HG03095 (cell line): ENCODE data around the gene CDRT15L2.
"Not testable (repeated sequence)": the region's sequence is repeated elsewhere in the genome, so short reads cannot be mapped to it uniquely, and the experiment has no call there.

ENCODE experiments used
- ATAC-seq: cut with Tn5 transposase; IDR thresholded peaks from one replicate; pipeline ENCODE4 v1.9.1; 2021; ENCODE audit warnings: moderate library complexity; ENCODE audit not compliant: unreplicated experiment

The CDRT15L2 gene

DNA sequence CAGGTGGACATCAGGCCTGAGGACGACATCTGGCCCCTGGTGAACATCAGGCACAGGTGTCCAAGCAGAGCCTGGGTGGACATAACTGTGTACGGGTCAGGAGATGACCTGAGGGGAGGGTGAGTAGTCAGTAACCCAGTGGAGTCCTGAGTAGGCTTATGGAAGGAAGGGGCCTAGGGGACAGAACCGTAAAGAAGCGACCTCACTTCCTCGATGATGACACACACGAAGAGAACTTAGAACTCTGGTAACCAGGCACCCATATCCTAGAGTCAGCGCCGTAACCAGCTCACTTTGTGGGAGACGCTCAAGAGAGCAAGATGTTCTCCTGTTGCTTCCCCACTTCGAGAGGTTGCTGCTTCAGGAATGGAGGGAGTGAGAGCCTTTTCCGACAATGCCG is at the start of gene CDRT15L2:
Gene CDRT15L2, plus strand, starts transcription at position 301 of the 400 bp plus-strand sequence. Its CDS starts 20 bp downstream, at position 321.
- not testable (repeated sequence) for ATAC-seq

DNA sequence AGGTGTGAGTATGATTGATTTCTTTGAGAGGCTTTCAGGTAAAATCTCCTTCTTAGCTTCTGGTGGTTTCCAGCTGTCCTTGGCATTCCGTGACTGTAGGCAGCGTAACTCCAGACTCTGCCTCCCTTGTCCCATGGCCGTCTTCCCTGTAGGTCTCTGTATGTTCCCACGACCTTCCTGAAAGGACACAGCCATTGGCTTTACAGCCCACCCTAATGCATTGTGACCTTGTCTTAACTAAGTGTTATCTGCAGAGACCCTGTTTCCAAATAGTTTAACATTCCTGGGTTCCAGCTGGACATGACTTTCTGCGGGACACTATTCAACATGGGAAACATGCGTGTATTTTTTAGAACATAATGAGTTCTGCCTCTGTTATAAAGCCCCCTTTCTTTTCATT is 49.4 kb upstream of the CDRT15L2 start:
- not testable (repeated sequence) for ATAC-seq

DNA sequence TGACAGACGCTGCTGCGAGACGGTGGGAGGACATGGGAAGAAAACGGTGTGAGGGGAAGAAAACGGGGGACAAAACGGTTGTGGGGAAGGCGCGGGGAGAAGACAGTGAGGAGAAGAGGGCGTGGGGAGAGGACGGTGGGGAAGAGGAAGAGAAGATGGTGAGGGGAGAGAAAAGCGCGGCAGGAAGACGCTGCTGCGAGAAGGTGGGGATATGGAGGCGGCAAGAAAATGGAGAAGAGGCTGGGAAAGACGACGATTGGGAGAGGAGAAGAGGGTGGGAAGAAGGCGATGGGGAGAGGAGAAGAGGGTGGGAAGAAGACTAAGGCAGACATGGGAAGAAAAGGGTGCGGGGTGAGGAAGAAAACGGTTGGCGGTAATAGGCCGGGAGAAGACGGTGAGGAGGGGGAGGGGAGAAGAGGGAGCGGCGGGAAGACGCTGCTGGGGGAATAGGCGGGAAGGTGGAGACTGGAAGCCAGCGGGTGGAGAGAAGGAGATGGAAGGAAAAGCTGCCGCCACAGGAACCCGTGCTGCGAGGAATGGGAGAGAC is 46.9 kb upstream of the CDRT15L2 start:
- not testable (repeated sequence) for ATAC-seq

DNA sequence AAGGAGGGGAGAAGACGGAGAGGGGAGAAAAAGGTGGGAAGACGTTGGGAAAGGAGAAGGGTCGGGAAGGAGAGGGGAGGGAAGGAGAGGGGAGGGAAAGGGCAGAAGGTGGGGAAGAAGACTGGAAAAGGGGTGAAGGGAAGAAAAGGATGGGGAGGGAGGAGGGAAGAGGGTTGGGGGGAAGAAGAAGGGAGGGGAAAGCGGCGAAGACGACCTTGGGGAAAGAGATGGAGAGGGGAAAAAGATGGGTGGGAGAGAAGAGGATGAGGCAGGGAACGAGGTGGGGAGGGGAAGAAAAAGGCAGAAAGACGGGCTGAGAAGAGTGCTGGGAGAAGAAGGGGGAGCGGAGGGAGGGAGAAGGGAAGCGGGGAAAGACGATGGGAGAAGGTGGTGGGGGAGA is 46.3 kb upstream of the CDRT15L2 start:
- ATAC-seq = not testable (repeated sequence)

DNA sequence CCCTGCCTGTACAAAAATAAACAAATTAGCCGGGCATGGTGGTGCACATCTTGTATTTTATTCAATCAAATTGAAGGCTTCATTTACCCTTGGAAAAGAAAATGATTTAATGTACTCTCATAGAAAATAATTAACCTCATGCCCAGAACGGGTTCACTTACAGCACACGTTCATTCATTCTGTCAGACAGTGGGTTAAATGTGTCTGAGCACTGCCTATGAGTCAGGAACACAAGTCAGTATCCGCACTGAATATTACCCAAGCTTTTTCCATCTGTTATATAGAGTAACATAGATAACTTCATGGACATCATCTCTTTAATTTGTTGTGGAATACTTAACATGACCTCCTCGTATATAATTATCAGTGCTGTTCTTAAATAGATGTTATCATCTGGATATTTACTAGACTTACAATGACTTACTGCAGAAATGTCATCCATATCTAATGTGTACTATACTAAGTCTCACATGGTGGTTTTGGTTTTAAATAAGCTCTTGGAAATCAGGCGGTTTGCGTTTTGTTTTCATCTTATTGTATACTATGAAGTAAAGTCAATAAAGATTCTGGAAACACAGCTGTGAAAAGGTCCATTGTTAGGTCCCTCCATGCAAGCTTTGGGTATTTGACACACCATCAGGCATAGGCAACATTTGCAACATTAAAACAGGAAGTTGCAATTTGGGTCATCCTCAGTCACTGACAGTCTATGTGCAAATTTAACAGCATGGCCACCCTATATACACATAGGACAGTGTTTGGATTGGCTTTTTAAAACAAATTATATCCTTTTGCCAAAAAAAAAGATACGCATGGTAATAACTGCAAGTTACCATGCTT is 44.6 kb upstream of the CDRT15L2 start:
- not testable (repeated sequence) for ATAC-seq

DNA sequence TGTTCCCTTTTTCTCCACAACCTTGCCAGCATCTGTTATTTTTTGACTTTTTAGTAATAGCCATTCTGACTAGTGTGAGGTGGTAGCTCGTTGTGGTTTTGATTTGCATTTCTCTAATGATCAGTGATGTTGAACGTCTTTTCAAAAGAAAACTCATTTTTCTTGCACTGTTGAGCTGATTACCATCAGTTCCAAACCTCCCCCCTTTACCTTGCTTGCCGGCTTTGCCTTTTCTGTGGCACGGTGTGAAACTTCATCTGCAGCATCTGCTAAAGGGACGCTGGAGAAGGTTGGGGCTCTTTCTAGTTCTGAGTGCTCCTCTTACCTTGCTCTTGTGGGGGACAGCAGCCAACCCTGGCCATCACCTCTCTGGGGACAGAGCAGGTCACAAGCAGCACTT is 39.1 kb upstream of the CDRT15L2 start:
- ATAC-seq = peak; percentile 96

DNA sequence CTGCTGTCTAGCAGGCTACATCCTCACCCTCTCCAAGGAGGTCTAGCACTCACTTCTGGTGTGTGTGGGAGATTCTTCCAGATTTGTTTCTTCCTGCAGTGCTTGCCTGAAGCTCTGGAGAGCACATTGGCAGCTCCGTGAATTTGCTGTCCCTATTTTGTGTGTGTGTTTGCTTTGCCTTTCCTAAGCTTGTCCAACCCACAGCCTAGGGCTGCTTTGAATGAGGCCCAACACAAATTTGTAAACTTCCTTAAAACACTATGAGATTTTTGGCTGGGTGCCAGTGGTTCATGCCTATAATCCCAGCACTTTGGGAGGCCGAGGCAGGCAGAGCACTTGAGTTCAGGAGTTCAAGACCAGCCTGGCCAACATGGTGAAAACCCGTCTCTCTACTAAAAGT is 38.7 kb upstream of the CDRT15L2 start:
- not testable (repeated sequence) for ATAC-seq

DNA sequence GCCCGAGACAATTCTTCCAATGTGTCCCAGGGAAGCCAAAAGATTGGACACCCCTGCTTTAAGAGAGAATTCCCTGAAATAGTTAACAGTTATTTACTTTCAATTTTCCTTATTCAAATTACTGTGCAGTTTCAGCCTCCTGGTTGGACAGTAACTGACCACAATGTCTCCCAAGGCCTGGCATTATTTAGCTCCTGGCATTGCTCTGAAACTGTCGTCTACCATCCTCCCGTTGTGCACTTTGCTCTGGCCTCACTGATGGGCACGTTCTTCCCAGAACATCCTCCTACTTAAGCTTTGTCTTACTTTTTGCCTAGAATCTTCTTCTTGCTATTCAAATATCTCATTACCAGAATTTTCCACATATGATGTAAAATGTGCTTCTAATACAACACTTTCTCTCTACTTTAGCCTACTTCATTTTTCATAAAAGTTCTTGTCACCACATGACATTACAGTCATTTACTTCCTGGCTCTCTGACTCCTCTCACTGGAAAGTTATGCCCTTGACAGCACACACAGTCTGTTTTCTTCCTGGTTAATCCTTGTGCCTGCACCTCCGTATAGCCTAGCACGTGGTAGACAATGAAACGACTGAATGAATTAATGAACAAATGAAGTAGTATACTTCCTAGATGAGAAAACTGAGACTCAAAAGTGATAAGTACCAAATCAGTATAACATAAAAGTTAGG is 37.5 kb upstream of the CDRT15L2 start:
- ATAC-seq = not testable (repeated sequence)

DNA sequence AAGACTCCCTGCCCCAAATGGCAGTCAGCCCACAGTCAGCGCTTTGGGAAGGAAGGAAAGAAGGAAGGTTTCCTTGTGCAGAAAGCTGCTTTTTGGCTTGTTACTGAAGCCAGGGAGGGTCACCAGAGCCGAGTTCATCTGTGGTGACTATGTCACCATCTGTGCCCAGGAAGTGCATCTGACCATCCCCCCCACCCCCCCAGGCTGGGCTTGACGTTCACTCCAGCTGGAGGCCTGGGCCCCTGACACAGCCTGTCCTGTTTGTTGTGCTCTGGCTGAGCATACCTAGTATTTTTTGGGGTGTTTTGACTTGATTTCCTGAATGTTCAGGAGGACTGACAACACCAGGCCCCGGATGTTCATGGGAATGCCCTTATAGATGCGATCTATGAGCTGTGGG is 31.6 kb upstream of the CDRT15L2 start:
- ATAC-seq = not testable (repeated sequence)

DNA sequence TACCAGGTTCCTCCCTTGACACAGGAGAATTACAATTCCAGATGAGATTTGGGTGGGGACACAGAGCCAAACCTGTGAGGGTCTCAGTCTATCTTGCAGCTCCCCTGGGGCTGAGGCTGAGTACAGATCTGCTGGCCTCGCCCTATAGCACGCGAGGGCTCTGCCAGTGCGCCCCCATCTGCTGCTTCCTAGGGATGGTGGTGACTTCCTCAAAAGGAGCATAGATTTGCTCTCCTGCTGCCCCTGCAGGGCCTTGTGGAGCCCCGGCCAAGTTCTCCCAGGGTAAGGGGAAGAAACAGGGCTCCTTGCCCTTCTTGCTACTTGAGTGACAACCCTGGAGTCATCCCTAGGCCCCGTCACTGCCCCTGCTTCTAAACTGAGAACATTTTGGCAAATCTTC is 26.6 kb upstream of the CDRT15L2 start:
- not testable (repeated sequence) for ATAC-seq

DNA sequence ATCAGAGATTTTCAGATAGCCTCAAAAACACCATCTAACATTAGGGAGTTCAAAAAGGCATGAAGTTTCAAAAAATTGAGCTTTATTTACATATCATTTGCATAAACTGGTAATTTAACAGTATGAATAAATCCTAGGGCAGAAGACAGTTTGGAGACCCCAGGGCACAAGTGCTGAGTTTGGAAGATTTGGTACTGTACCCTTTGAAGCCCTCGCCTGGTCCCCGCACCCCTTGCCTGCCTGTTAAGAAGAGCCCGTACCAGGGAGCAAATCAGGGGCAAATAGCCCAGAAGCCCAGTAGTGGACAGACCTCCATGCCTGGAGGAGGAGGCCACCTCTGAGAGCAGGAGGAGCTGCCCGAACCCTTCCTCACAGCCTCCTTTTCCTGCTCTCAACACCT is 24.8 kb upstream of the CDRT15L2 start:
- not testable (repeated sequence) for ATAC-seq

DNA sequence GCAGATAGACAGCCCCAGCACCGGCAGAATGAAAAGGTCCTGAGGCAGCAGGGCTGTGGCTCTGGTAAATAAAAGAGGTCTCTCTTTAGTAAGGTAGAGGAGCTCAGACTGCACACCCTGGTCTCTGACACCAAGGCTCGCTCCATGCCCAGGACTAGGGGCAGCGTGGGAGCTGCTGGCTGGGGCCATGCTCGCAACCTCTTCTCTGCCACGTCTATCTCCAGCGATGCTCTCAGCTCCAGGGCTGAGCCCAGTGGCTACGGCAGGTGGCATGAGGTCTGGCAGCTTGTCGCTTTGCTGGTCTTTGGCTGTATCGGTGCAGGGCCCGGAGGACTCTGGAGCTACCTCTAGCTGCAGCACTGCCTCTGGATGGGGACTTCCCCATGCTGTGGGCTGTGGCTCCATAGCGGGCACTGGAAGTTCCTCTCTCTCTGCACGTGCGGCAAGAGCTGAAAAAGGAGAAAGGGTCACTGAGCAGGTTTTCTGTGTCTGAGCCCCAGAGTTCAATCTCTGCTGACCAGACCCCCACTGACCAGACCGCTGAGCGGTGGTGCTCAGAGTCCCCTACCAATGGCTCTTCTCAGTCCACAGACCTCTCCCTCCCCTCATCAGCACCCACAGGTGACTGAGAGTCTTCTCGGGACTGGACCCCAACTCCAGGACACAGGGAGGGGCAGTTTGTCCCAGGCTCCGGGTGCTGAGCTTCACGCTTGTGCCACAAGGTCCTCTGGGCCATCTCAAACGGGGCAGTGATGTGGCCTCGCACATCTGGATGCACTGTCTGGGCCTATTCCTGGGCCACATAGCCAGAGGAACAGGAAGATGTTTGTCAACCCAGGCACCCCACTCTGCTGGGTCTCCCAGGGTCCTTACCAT is 24.2 kb upstream of the CDRT15L2 start:
- not testable (repeated sequence) for ATAC-seq

DNA sequence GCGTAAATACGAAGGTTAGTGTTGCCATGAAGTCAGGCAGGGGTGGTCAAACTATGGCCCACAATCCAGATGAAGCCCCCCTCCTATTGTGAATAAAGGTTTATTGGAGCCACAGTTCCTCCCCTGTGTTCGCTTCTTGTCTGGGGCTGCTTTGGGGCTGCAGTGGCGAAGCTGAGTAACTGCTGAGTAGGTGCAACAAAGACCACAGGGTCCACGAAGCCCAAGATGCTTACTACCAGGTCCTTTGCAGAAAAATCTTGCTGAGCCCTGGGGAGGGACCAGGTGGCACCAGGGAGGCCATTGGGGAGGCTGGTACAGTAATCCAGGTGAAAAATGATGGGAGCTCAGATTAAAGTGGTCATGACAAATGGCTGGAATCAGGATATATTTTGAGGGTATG is 21.4 kb upstream of the CDRT15L2 start:
- ATAC-seq = not testable (repeated sequence)

DNA sequence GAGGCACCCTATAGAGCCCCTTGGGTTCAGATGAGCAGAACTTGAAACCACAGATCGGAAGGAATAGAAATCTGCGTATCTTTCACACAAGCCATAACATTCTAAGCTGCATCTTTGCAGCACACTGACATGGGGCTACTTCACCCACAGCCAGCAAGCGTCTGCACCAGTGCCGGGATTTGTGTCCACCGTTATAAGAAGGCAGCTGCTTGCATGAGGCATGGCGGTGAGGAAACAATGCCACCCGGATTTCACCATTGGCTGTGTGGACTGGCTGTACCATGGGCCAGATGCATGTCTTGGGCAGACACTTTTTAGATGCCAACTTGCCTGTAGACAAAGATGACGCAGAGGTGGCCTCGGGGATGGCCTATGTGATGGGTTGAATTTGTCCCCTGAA is 20.5 kb upstream of the CDRT15L2 start:
- ATAC-seq = not testable (repeated sequence)

DNA sequence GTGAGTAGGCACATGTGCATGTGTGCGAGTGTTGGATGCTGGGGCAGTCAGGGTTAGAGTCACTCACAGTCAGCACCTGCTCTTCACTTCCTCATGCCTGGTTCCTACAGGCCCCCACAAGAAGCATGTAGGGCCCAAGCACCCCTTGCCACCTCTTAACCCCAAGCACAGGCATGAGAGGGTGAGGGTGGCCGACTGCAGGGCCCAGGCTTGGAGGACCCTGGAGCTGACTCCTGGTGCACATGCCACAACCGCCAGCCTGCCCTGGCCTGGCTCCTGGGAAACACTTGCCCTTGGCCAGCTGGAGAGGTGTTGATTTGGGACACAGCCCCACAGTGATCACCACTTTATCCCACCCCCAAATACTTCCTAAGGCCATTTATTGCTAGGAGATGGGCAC is 16.9 kb upstream of the CDRT15L2 start:
- ATAC-seq = no peak

DNA sequence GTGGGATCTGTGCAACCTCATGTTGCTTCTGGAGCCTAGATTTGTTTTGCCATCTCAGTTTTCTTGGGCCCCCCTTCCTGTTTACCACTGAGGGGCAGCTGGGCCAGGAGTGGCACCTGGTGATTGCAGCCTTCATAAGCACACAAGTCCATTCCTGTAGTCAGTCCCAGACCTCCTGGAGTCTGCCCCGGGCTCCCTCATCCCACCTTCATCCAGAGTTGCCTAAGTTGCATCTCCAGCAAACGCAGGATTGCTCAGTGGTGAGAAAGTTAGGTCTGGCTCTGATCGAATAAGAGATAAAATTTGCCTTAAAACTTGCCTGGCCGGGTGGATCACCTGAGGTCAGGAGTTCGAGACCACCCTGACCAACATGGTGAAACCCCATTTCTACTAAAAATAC is 14.3 kb upstream of the CDRT15L2 start:
- not testable (repeated sequence) for ATAC-seq

DNA sequence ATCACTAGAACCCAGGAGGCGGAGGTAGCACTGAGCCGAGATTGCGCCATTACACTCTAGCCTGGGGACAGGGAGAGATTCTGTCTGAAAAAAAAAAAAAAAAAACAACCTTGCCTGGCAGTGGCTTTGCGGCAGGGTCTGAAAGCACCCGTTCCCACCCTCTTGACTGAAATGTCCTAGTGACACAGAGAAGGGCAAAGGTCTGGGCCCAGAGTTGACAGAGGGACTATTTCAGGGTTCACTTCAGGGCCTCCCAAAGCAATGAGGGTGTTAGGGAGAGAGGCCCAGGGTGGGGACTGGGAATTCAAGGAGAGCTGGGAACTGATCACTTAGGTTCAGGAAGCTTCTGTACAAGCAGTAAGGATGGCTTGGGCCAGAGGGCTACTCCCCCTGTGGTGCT is 13.8 kb upstream of the CDRT15L2 start:
- no peak for ATAC-seq

DNA sequence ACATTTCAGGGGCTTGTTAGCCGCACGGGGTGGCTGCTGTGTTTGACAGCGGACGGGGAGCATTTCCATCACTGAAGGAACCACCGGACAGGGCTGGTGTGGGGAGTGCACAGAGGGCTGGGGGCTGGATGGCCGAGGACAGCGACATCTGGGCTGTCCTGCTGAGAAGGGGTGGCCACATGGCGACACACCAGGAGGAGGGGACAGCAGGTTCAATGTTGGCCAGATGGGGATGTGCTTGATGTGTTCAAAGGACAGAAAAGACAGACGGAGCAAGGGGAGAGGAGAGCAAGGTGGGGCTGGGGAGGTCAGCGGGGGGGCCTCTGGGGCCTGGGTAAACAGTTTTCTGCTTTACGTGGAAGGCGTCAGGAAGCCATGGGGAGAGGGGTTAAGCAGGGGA is 12.8 kb upstream of the CDRT15L2 start:
- not testable (repeated sequence) for ATAC-seq

DNA sequence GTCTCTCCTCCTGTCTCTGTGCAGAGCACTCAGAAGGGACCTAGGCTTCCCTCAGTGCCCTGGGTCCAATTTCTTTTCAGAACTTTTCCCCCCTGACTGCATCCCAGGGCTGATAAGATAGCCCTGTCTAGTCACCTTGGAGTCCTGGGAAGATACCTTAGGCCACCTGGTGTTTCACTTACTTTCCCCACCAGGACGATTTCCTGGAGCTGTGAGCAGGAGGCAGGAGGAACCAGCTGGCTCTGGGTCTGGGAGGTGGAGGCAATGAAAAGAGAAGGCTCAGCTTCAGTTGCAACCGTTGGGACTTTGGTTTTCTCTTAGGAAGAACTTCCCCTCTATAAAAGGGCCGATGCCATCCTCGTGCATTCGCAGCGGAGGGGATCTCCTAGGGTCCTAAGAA is 12.1 kb upstream of the CDRT15L2 start:
- ATAC-seq = not testable (repeated sequence)

DNA sequence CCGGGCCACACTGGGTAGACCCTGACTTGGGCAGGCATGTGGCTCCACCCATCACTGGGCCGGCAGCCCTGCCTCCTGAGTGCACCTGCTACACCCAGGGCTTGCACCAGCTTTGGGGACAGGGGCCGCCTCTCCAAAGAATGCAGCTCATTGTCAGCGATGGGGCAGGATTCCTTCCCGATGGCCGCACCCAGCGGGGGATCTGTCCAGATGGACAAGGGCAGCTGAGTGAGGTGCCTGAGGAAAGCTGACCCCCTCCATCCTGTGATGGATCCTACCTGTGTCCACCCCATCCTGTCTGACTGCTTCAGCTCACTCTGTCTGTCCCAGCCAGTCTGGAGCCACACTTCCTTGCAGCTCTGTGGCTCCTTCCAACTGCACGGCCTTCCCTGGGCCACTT is 10.9 kb upstream of the CDRT15L2 start:
- not testable (repeated sequence) for ATAC-seq

DNA sequence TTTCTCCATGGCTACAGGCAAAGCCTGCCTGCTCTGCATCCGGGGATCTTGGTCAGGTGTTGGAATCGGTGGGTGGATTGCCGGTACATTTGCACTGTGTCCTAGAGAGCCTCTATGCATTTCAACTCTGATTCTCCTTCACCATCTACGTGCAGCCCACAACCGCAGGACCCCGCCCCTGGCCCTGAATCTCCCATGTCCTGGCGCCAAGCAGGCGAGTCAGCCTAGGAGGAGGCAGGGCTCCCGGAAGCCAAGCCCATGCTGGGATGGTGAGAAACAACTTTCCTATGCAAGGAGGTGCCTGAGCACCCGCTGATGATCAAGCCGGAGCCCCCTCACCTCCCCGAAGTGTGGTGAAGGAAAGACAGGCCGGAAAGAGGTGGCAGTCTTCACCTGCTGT is 7.9 kb upstream of the CDRT15L2 start:
- ATAC-seq = not testable (repeated sequence)
